ENCODE results near the gene OVOL1.
"Not testable (repeated sequence)": the region's sequence is repeated elsewhere in the genome, so short reads cannot be mapped to it uniquely, and the experiment has no call there.

OVOL1 gene

GRCh38 chr11:65786786-65787636 is at the start of gene OVOL1:
Gene OVOL1, plus strand, starts transcription at chr11:65787063. Its CDS starts 311 bp downstream, at chr11:65787374.
- no peak for DNase-seq

- DNase-seq: no peak
Observed at GRCh38 chr11:65739022-65739421, 47.8 kb upstream of the OVOL1 start.

GRCh38 chr11:65741185-65741584 is 45.7 kb upstream of the OVOL1 start:
- no peak for DNase-seq

- DNase-seq: no peak
Observed at GRCh38 chr11:65742353-65742752, 44.5 kb upstream of the OVOL1 start.

GRCh38 chr11:65743681-65744025 is 43.2 kb upstream of the OVOL1 start:
- no peak for DNase-seq

- peak; percentile 71 for DNase-seq
Observed at GRCh38 chr11:65744026-65744698, 42.7 kb upstream of the OVOL1 start.

- no peak for DNase-seq
Observed at GRCh38 chr11:65744699-65745042, 42.2 kb upstream of the OVOL1 start.

- no peak for DNase-seq
Observed at GRCh38 chr11:65745049-65745448, 41.8 kb upstream of the OVOL1 start.

GRCh38 chr11:65762169-65762568 is 24.7 kb upstream of the OVOL1 start:
- DNase-seq: not testable (repeated sequence)

- not testable (repeated sequence) for DNase-seq
Observed at GRCh38 chr11:65762816-65763215, 24.0 kb upstream of the OVOL1 start.

GRCh38 chr11:65764434-65764833 is 22.4 kb upstream of the OVOL1 start:
- no peak for DNase-seq

- no peak for DNase-seq
Observed at GRCh38 chr11:65766535-65766934, 20.3 kb upstream of the OVOL1 start.

- DNase-seq: no peak
Observed at GRCh38 chr11:65767406-65767805, 19.5 kb upstream of the OVOL1 start.

GRCh38 chr11:65767806-65768205 is 19.1 kb upstream of the OVOL1 start:
- peak; percentile 48 for DNase-seq

- no peak for DNase-seq
Observed at GRCh38 chr11:65770951-65771567, 15.8 kb upstream of the OVOL1 start.

GRCh38 chr11:65771589-65772112 is 15.2 kb upstream of the OVOL1 start:
- DNase-seq: no peak

GRCh38 chr11:65773784-65774411 is 13.0 kb upstream of the OVOL1 start:
- peak; percentile 48 for DNase-seq

- no peak for DNase-seq
Observed at GRCh38 chr11:65774525-65775306, 12.1 kb upstream of the OVOL1 start.

- DNase-seq: peak; percentile 96
Observed at GRCh38 chr11:65776196-65776595, 10.7 kb upstream of the OVOL1 start.

- DNase-seq: no peak
Observed at GRCh38 chr11:65776710-65777141, 10.1 kb upstream of the OVOL1 start.

GRCh38 chr11:65777241-65777640 is 9.6 kb upstream of the OVOL1 start:
- no peak for DNase-seq

GRCh38 chr11:65777821-65778361 is 9.0 kb upstream of the OVOL1 start:
- no peak for DNase-seq

All from suppressor macrophage treated with lipopolysaccharide for 4 hours (primary cell).